ENCODE data around the gene FAF1.

Gene FAF1

GRCh38 chr1:50610563-50610962 lies 349.5 kb downstream of the FAF1 start:
- CTCF ChIA-PET, result interaction anchor here (0.6 to 1.2 kb wide), 5 partner anchors 10 to 242 kb away, joined by 3 to 4 read pairs (median 3); no protein-coding TSS in a partner anchor
- H3K36me3 ChIP-seq (ENCODE audit: control insufficient read depth in 2 of 2, insufficient read depth in 1 of 2, low read length in 2 of 2), result no peaks in the 10 kb centered on the region
- POLR2A ChIA-PET, result no interaction called here
- no peak overlapping the region for H3K27ac ChIP-seq (ENCODE audit: extremely low read depth, low read depth, low read length)
- H3K4me3 ChIP-seq (ENCODE audit: low read depth, low read length), result no peak overlapping the region
- peaks cover 9% of the 10 kb centered on the region; the same call in 1 of the 2 replicates for H3K4me1 ChIP-seq (ENCODE audit: control insufficient read depth, insufficient read depth, low read length)
- no peaks in the 10 kb centered on the region for H3K9me3 ChIP-seq (ENCODE audit: control insufficient read depth, insufficient read depth, low read depth, low read length)
- no peak for TF ChIP-seq ZNF785 (tag by site-specific recombination; IDR thresholded peaks at IDR 0.05)
- no peak for TF ChIP-seq KLF17 (tag by site-specific recombination; IDR thresholded peaks at IDR 0.05)
- no peak for TF ChIP-seq ZFP41 (tag by site-specific recombination; IDR thresholded peaks at IDR 0.05; ENCODE audit: borderline replicate concordance)
- peak; percentile 39; the same call in 1 of the 2 replicates for TF ChIP-seq ZNF843 (tag by site-specific recombination; IDR thresholded peaks at IDR 0.05)
- peak; percentile 61 for TF ChIP-seq KLF10 (tag by site-specific recombination; IDR thresholded peaks at IDR 0.05)
- TF ChIP-seq, protein P1, sequence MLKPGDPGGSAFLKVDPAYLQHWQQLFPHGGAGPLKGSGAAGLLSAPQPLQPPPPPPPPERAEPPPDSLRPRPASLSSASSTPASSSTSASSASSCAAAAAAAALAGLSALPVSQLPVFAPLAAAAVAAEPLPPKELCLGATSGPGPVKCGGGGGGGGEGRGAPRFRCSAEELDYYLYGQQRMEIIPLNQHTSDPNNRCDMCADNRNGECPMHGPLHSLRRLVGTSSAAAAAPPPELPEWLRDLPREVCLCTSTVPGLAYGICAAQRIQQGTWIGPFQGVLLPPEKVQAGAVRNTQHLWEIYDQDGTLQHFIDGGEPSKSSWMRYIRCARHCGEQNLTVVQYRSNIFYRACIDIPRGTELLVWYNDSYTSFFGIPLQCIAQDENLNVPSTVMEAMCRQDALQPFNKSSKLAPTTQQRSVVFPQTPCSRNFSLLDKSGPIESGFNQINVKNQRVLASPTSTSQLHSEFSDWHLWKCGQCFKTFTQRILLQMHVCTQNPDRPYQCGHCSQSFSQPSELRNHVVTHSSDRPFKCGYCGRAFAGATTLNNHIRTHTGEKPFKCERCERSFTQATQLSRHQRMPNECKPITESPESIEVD (tag by site-specific recombination; IDR thresholded peaks at IDR 0.05), result peak; percentile 92
- peak; percentile 93 for TF ChIP-seq SCRT1 (tag by site-specific recombination; IDR thresholded peaks at IDR 0.05; ENCODE audit: borderline replicate concordance)
- TF ChIP-seq ZBTB44 (tag by site-specific recombination; IDR thresholded peaks at IDR 0.05), result 0 out of 2 replicates have a peak, but pooled peaks have one; percentile 10
- peak; percentile 95 for TF ChIP-seq SCRT2 (tag by site-specific recombination; IDR thresholded peaks at IDR 0.05)
- no peak for TF ChIP-seq ZNF302 (tag by site-specific recombination; IDR thresholded peaks at IDR 0.05; ENCODE audit: low read depth)
- TF ChIP-seq ZNF596 (tag by site-specific recombination; IDR thresholded peaks at IDR 0.05), result peak; percentile 29; the same call in 1 of the 2 replicates
- TF ChIP-seq FEZF1 (tag by site-specific recombination; IDR thresholded peaks at IDR 0.05), result peak; percentile 74
- no peak for TF ChIP-seq ZNF155 (tag by site-specific recombination; IDR thresholded peaks at IDR 0.05)
- no peak for TF ChIP-seq ZNF221 (tag by site-specific recombination; IDR thresholded peaks at IDR 0.05; ENCODE audit: borderline replicate concordance)
- TF ChIP-seq OSR2 (tag by site-specific recombination; IDR thresholded peaks at IDR 0.05), result peak; percentile 68; the same call in 1 of the 2 replicates
- TF ChIP-seq, protein P2, sequence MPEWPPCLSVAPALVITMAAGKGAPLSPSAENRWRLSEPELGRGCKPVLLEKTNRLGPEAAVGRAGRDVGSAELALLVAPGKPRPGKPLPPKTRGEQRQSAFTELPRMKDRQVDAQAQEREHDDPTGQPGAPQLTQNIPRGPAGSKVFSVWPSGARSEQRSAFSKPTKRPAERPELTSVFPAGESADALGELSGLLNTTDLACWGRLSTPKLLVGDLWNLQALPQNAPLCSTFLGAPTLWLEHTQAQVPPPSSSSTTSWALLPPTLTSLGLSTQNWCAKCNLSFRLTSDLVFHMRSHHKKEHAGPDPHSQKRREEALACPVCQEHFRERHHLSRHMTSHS (tag by site-specific recombination; IDR thresholded peaks at IDR 0.05), result no peak
- TF ChIP-seq, protein P3, sequence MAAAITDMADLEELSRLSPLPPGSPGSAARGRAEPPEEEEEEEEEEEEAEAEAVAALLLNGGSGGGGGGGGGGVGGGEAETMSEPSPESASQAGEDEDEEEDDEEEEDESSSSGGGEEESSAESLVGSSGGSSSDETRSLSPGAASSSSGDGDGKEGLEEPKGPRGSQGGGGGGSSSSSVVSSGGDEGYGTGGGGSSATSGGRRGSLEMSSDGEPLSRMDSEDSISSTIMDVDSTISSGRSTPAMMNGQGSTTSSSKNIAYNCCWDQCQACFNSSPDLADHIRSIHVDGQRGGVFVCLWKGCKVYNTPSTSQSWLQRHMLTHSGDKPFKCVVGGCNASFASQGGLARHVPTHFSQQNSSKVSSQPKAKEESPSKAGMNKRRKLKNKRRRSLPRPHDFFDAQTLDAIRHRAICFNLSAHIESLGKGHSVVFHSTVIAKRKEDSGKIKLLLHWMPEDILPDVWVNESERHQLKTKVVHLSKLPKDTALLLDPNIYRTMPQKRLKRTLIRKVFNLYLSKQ (tag by site-specific recombination; IDR thresholded peaks at IDR 0.05; ENCODE audit: borderline replicate concordance), result no peak
- no peak for TF ChIP-seq ZNF571 (tag by site-specific recombination; IDR thresholded peaks at IDR 0.05)
- no peak for TF ChIP-seq ZNF311 (tag by site-specific recombination; IDR thresholded peaks at IDR 0.05; ENCODE audit: borderline replicate concordance)
- TF ChIP-seq HOXD13 (CRISPR knock-in tag; IDR thresholded peaks at IDR 0.05; ENCODE audit: borderline replicate concordance), result no peak
- TF ChIP-seq ZIC2 (tag by site-specific recombination; IDR thresholded peaks at IDR 0.05), result no peak
- no peak for TF ChIP-seq ZNF114 (tag by site-specific recombination; IDR thresholded peaks at IDR 0.05)
- TF ChIP-seq ZBTB17 (tag by site-specific recombination; IDR thresholded peaks at IDR 0.05), result no peak
- TF ChIP-seq ZNF140 (tag by site-specific recombination; IDR thresholded peaks at IDR 0.05), result no peak
- 0 out of 2 replicates have a peak, but pooled peaks have one; percentile 30 for TF ChIP-seq ZXDB (tag by site-specific recombination; IDR thresholded peaks at IDR 0.05)
- TF ChIP-seq, protein P4, sequence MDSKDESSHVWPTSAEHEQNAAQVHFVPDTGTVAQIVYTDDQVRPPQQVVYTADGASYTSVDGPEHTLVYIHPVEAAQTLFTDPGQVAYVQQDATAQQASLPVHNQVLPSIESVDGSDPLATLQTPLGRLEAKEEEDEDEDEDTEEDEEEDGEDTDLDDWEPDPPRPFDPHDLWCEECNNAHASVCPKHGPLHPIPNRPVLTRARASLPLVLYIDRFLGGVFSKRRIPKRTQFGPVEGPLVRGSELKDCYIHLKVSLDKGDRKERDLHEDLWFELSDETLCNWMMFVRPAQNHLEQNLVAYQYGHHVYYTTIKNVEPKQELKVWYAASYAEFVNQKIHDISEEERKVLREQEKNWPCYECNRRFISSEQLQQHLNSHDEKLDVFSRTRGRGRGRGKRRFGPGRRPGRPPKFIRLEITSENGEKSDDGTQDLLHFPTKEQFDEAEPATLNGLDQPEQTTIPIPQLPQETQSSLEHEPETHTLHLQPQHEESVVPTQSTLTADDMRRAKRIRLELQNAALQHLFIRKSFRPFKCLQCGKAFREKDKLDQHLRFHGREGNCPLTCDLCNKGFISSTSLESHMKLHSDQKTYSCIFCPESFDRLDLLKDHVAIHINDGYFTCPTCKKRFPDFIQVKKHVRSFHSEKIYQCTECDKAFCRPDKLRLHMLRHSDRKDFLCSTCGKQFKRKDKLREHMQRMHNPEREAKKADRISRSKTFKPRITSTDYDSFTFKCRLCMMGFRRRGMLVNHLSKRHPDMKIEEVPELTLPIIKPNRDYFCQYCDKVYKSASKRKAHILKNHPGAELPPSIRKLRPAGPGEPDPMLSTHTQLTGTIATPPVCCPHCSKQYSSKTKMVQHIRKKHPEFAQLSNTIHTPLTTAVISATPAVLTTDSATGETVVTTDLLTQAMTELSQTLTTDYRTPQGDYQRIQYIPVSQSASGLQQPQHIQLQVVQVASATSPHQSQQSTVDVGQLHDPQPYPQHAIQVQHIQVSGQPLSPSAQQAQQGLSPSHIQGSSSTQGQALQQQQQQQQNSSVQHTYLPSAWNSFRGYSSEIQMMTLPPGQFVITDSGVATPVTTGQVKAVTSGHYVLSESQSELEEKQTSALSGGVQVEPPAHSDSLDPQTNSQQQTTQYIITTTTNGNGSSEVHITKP (tag by site-specific recombination; IDR thresholded peaks at IDR 0.05), result 0 out of 2 replicates have a peak, but pooled peaks have one; percentile 11
- TF ChIP-seq HOXC10 (CRISPR knock-in tag; IDR thresholded peaks at IDR 0.05), result no peak
- peak; percentile 17; the same call in 1 of the 2 replicates for TF ChIP-seq IKZF3 (tag by site-specific recombination; IDR thresholded peaks at IDR 0.05)

All from HEK293 (cell line).